ENCODE data around the gene CRYAA.
"Not testable (repeated sequence)": the region's sequence is repeated elsewhere in the genome, so short reads cannot be mapped to it uniquely, and the experiment has no call there.

CRYAA gene

GRCh38 chr21:43177043-43177906, 8.5 kb downstream of the CRYAA start:
- DNase-seq: not testable (repeated sequence)

- DNase-seq: not testable (repeated sequence)
These were observed 9.5 kb downstream of the CRYAA start for GRCh38 chr21:43178175-43178826.

- DNase-seq: not testable (repeated sequence)
These were observed 12.2 kb downstream of the CRYAA start for GRCh38 chr21:43181033-43181432.

GRCh38 chr21:43187268-43187667, 18.5 kb downstream of the CRYAA start:
- DNase-seq: not testable (repeated sequence)

GRCh38 chr21:43187715-43188114, 18.9 kb downstream of the CRYAA start:
- DNase-seq: no peak

- no peak for DNase-seq
These were observed 19.4 kb downstream of the CRYAA start for GRCh38 chr21:43188181-43188580.

- DNase-seq: no peak
These were observed 19.9 kb downstream of the CRYAA start for GRCh38 chr21:43188592-43189210.

- DNase-seq: no peak
These were observed 21.1 kb downstream of the CRYAA start for GRCh38 chr21:43189936-43190335.

- DNase-seq: no peak
These were observed 21.7 kb downstream of the CRYAA start for GRCh38 chr21:43190544-43190943.

DNA sequence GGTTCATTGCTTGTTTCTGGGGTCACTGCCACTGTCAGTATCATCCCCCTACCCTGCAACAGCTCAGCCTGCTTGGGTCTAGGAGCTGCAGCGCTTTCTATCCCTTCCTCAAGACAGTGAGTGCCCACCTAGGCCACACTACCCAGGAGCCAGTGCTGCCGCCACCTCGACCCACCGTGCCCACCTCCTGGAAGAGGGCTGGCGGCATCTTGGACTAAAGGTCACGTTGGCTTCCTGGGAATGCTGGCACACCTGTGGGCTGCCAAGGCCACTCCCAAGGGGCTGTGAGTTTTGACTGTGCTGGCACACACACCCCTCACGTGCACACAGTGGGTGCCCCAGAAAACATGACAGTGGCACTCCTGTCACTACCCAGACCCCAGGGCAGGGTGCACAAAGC, 22.1 kb downstream of the CRYAA start:
- DNase-seq: no peak

GRCh38 chr21:43191521-43191920, 22.7 kb downstream of the CRYAA start:
- DNase-seq: no peak

DNA sequence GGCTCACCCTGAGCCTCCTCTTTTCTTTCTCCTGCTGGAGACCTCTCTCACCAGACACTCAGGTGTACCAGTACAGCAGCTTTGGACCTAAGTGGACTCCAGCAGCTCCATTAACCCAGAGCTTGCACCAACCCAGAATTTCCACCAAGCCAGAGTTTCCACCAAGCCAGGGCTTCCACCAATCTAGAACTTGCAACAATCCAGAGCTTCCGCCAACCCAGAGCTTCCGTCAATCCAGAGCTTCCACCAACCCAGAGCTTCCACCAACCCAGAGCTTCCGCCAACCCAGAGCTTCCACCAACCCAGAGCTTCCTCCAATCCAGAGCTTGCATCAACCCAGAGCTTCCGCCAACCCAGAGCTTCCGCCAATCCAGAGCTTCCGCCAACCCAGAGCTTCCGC, 23.2 kb downstream of the CRYAA start:
- no peak for DNase-seq

- DNase-seq: no peak
These were observed 23.8 kb downstream of the CRYAA start for GRCh38 chr21:43192501-43193081.

DNA sequence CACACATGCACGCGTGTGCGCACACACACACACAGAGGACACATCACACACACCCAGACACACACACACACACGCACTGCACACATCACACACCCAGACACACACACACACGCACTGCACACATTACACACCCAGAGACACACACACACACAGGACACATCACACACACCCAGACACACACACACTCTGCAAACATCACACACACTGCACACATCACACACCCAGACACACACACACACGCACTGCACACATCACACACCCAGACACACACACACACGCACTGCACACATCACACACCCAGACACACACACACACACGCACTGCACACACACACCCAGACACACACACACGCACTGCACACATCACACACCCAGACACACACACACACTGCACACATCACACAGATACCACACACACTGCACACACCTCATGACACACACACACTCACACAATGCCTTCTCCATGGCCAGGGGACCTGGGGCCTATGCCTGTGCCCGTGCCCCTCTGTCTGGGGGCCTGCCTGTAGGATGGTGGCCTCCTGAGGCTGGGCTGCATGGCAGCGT, 24.4 kb downstream of the CRYAA start:
- DNase-seq: no peak

DNA sequence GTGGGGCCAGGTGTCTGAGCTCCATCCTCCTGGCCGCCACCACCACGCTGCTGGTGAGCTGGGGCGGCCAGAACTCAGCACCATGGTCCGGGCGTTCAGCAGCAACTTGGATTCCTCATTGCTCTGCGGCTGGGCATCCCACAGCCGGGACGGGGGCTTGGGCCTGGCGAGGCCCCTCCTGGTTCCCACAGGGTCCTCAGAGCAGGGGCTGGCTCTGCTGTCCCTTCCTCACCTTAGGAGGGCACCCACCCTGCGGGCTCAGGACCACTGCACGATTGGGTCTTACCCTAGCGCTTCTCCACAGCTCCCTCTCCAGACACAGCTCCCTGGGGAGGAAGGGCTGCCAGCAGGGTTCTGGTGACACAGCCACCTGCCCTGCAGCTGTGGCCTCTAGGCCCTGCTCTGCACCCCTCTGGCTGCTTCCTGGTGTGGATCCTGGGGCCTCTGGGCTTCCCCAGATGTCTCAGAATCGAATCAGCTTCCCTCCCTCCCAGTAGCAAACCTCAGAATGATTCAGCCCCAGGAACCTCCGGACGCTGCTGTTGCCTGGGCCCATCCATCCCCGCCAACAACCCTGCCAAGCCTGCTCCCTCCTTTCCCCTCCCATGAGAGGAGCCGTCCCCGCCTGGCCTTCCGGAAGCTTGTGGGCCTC, 25.0 kb downstream of the CRYAA start:
- no peak for DNase-seq

- DNase-seq: no peak
These were observed 25.7 kb downstream of the CRYAA start for GRCh38 chr21:43194303-43195120.

- DNase-seq: no peak
These were observed 26.6 kb downstream of the CRYAA start for GRCh38 chr21:43195121-43196021.

DNA sequence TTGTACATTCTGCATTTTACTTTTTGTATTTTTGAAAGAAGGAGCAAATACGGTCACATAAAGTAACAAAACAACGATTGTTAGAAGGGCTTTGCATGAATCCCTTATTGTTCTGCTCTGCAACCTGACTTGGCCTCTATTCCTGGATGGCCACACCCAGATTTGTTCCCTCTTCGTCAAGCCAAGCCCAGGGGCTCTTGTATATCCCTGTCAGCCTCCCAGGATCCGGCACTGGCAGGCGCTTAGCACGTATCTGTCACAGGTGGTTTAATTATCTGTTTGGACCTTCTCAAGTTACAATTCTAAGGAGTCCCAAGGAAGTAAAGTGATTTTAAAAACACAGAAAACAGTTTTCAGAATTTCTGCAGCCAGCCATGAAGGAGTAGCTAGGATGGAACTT, 28.0 kb downstream of the CRYAA start:
- DNase-seq: no peak

DNA sequence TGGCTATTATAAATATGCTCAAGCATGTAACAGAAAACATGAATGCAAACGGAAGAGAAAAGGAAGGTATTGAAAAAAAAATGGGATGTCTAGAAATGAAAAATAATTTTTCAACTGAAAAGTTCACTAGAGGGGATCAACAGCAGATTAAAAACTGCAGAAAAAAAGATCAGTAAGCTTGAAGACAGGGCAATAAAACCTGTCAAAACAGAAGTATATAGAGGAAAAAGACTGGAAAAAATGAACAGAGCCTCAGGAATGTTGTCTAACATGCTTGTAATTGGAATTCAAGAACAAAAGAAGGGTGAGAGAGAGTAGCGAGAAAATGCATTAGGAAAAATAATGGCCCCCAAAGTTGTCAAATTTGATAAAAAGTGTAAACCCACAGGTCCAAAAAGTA, 29.6 kb downstream of the CRYAA start:
- DNase-seq: no peak

- DNase-seq: no peak
These were observed 32.7 kb downstream of the CRYAA start for GRCh38 chr21:43201491-43201890.

DNA sequence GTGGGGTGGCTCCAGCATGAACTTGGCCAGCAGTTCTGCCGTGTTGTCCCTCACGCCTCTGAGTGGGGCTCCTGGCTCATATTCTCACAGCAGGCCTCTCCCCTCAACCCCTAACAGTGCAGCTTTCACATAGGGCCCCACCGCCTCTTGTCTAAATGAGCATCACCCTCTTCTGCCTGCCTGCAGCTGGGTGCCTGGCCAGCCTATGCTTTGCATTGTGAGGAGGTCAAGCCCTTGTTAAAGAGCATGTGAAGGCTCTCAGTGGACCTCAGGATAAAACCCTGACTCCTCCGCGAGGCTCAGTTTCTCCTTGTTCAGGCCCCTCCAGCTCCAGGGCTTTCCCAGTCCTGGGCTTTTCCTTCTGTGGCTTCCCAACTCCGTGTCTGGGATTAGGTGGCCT, 34.8 kb downstream of the CRYAA start:
- no peak for DNase-seq
